Measurements from ENCODE around the gene ACVR2A.

ACVR2A gene

DNA sequence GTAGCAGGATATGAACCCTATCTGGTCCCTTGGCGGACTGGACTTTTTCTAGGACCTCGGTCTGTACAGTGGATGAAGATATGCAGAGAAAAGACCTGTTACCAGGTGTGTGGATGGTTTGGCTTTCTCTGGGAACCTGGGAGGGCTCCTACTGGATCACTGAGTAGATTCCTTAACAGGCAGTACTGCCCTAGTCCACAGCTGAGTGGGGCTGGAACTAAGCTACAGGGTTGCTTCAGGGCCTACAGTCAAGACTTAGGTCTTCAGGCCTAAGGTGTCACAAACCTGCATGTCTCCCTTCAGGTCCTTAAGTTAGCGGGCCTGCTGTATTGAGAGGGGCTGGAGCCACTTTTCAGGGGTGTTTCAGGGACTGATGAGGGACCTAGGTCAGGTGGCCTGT lies 132.8 kb downstream of the ACVR2A start:
- TF ChIP-seq, protein P1, sequence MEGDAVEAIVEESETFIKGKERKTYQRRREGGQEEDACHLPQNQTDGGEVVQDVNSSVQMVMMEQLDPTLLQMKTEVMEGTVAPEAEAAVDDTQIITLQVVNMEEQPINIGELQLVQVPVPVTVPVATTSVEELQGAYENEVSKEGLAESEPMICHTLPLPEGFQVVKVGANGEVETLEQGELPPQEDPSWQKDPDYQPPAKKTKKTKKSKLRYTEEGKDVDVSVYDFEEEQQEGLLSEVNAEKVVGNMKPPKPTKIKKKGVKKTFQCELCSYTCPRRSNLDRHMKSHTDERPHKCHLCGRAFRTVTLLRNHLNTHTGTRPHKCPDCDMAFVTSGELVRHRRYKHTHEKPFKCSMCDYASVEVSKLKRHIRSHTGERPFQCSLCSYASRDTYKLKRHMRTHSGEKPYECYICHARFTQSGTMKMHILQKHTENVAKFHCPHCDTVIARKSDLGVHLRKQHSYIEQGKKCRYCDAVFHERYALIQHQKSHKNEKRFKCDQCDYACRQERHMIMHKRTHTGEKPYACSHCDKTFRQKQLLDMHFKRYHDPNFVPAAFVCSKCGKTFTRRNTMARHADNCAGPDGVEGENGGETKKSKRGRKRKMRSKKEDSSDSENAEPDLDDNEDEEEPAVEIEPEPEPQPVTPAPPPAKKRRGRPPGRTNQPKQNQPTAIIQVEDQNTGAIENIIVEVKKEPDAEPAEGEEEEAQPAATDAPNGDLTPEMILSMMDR (conservative IDR thresholded peaks at IDR 0.05; ENCODE audit: low read depth, low read length) = no peak
- no peak for DNase-seq (ENCODE audit: low read depth)

More for the DNA sequence above, 132.8 kb downstream of the ACVR2A start:
- H3K4me3 ChIP-seq (ENCODE audit: low read length) = no peak overlapping the region
